ENCODE measurements around the gene NSG1.

The NSG1 gene

DNA sequence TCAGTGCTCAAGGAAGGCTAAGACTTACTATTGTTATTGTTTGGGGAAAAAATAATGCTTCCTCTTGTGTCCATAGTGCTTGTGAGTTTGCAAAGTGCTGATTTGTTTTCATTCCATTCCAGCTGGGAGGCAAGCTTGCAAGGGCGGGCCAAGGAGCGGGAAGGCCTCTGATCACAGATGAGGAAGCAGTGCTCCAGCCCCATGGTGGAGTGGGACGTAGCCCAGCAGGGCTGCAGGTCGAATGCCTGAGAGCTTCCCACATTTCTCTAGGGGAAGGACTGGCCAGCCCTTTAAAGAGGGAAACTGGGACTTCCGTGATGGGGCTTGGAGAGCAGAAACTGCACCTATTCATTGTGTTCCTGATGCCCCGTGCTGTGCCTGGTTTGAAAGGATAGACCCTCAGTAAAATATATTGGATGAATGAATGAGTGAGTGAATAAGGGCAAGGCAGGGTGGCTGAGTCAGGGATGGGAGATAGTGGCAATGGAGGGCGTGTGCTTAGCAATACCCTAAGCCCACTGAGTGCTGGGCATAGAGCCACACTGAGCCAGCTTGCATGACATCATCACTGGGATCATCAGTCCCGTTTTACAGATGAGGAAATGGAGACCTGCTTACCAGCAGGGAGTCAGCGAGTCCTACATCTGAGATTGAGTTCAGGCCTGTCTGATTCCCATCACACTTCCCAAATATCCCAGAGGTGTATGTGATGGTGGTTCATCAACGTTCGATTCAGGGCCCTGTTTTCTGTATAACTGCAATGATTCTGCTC is 17.9 kb upstream of the NSG1 start:
- in situ Hi-C loops (cut with MboI; ENCODE audit: low sequenced_read_pairs), result no loop called here

DNA sequence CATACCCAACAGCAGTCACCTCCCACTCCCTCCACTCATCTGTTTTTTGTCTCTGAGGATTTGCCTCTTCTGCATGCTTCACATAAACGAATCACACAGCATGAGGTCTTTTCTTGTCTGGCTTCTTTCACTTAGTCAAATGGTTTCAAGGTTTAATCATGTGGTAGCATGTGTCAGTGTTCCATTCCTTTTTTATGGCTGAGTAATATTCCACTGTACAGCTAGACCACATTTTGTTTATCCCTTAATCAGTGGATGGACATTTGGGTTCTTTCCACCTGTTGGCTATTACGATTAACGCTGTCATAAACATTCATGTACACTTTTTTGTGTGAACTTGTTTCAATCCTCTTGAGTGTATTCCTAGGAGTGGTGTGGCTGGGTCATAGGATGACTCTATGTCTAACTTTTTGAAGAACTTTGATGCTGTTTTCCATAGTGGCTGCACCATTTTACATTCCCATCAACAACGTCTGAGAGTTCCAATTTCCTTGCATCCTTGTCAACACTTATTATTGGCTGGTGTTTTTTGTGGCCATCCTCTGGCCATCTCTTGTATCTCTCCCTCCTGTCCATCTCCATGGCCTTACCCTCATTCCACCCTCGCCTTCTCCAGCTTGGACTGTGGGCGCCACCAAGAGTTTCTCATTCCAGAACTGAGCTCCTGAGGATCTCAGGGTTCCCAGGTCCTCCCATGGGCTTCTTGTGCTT is 12.4 kb upstream of the NSG1 start:
- in situ Hi-C loops (cut with MboI; ENCODE audit: low sequenced_read_pairs), result no loop called here

DNA sequence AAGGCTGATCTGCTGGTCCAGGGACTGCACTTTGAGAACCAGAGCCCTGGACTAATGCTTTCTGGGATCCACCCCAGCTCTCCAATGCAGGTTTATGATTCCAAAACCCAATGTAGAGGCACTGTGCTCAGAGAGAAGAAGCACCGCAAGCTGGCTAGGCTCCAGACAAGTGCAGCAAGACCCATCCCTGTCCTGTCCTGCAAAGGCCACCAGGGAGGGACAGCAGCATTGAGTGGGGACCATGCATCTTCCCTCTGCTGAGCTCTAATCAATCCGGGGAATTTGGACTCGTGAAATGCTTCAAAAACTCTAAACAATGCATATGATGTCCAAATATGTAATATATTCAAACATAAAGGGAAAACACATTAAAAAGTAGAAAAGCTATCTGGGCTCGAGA is 10.8 kb upstream of the NSG1 start:
- in situ Hi-C loops (cut with MboI; ENCODE audit: low sequenced_read_pairs), result no loop called here

DNA sequence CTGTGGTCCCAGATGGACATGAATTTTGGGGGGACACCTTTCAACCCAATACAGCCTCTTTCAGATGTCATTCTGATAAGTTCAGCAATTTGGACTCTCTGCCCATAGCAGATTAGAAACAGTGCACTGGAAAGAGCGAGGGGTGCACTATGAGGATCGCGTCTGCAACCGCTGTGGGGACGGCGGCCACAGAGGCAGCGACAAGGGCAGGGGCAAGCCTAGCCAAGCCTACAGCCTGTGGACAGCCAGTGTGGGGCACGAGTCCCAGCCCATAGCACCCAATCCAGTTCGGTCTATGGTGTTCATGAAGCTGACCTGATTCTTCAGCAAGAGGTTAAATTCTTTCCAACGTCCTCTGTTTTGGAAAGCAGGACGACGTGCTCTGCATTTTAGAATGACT is 9.7 kb upstream of the NSG1 start:
- in situ Hi-C loops (cut with MboI; ENCODE audit: low sequenced_read_pairs), result no loop called here

DNA sequence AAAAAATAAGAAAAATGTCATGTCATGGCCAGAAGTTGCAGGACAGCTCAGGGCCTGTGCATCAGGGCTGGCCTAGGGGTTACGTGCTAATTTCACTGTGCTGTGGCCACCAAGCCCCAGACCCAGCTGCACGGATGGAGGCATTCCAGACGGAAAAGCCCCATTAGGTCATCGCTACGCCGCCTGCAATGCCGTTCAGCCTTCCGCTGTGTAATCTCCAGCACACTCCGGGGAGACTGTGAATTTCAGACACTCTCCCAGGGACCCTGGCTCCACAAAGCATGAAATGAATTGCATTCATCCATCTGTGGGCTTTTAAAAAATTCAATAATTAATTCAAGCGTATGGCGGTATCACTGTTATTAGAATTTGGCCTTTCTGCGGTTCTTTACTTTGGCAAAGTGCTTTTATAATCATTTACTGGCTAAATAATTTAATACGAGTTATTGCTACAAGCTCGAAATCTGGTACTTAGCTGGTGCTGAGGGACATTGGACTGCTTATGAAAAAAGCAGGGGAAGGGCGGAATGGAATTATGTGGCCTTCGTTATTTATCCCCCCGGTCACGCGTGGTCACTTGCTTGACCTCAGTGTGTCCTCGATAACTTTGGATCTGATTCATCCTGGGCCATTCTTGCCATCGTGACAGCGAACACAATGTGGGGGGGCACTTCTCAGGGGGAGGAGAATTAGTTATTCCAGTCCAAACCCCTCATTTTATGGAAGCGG is 9.0 kb upstream of the NSG1 start:
- in situ Hi-C loops (cut with MboI; ENCODE audit: low sequenced_read_pairs), result no loop called here

DNA sequence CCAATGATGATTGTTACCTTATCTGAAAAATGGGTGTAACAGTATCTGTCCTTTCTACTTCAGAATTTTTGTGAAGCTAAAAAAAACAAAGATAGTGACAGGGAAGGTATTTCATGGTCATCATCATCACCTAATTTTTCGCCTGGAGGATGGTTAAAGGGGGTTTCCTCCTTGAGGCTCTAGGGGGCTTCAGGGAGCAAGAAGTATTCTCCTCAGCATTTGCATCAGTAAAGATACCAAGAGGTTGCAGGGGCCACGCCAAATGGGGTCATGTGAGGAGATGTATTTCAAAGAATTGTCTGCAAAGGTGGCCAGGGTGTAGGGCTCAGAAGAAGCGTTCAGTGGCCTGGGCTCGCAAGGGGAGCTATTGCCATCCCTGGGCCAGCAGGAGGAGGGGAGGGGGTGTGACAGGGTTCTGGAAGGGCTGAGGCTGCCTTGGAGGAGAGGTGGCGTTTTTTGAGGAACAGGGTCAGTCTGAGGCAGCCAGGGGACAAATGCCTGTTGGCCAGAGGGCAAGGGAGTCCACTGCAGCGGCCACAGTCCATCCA is 7.3 kb upstream of the NSG1 start:
- in situ Hi-C loops (cut with MboI; ENCODE audit: low sequenced_read_pairs), result no loop called here

DNA sequence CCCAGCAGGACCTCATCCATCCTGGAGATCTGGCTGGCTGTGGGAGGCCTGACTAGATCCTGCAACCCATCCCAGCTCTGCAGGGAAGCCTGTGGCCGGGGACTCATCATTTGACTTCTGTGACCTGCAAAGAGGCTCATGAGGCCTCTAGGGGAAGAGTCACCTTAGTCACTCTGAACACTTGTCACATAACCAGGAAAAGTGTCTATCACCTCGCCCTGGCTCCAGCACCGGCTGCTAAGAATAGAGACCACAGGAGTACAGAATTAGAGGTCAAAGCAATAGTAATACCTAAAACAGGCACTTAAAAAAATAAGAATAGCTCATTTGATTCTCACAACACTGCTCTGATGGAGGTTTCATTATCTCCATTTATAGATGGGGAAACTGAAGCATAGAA is 3.8 kb upstream of the NSG1 start:
- in situ Hi-C loops (cut with MboI; ENCODE audit: low sequenced_read_pairs), result no loop called here

DNA sequence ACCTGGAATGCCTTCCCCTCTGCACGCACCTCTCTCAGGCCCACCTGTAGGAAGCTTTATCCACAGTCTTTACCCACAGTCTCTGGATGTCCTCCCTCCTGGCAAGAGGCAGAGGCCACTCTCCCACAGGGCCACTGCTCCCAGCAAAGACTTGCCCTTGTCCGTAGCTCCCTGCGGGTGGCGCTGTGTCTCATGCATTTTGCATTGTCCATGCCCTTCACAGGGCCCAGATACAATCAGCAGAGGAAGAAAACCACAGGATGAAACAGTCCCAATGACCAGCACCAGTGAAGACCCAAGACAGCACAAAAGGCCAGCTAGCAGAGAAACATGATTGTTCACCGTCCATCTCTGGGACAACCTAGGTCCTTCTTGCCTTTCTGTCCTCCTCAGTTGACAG is 2.1 kb upstream of the NSG1 start:
- in situ Hi-C loops (cut with MboI; ENCODE audit: low sequenced_read_pairs), result no loop called here

DNA sequence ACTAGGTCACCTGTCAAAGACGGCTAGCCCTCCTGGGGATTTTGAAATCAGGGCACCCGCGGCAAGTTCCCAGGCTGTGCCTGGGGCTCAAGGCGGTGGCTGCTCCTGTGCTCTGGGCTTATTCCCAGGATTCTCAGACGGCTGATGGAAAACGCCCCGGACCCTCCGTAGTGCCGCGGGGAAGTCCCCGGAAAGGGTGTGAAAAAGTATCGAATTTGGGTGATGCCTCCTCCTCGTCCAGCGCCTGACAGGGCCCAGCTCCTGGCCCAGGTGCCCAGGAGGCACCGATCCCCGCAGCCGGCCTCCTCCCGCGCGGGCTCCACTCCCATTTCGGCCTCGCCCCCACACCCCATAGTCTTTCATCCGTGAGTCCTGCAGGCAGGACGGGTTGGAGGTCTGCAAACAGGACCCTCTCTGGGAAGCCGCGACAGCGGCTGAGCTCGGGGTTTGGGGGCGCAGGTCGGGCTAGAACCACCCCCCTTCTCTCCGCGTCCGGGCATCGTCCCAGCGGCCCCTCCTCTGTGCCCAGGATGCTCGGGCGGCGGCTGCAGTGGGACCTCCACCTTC is 1.1 kb upstream of the NSG1 start:
- in situ Hi-C loops (cut with MboI; ENCODE audit: low sequenced_read_pairs), result no loop called here

DNA sequence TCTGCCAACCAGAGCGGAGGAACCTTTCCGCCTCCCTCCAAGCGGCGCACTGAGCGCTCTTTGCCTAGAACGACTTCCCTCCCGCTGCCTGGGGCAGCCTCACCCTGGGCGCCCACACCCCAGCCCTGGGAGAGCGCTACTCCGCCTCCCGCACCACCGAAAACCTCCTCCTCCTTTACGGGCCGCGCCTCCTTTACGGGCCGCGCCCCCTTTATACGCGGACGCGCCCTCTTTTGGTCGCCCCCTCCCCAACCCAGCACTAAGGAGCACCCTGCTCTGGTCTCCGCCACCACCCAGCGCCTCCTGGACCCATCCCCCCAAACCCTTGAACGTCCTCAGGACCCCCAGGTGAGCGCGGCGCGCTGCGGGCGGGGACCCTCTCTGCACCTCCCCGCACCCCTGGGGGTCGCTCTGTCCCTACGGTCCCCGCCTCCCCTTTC is 586 bp upstream of the NSG1 start:
- in situ Hi-C loops (cut with MboI; ENCODE audit: low sequenced_read_pairs), result no loop called here

DNA sequence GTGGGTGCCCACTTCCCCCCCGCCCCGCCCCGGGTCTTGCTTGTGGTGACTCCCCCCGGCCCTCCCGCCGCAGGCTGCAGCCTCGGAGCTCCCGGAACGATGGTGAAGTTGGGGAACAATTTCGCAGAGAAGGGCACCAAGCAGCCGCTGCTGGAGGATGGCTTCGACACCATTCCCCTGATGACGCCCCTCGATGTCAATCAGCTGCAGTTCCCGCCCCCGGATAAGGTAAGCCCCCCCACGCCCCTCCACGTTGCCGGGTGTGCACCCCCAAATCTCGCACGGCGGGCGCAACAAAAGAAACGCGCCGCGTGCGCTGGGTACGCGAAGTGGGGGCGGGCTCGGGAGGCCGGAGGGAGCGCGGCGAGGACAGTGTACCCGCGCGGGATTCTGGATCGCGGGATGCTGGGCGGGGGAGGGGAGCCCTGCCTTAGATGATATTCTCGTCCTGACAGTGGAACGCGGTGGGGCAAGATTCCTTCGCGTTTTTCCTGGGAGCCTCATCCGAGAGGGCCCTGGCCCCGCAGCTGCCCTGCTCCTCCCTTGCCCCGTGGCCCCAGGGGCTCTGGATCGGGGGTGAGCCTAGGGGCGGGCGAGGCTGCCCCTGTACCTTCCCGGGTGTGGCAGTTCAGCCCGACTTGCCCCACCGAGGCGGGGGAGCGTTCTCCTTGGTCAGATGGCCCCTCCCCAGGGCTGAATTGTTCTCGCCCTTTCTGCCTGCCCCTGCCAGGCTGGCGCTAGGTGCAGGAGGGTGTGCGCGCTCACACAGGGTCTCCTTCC is 819 bp downstream of the NSG1 start:
- in situ Hi-C loops (cut with MboI; ENCODE audit: low sequenced_read_pairs), result no loop called here

DNA sequence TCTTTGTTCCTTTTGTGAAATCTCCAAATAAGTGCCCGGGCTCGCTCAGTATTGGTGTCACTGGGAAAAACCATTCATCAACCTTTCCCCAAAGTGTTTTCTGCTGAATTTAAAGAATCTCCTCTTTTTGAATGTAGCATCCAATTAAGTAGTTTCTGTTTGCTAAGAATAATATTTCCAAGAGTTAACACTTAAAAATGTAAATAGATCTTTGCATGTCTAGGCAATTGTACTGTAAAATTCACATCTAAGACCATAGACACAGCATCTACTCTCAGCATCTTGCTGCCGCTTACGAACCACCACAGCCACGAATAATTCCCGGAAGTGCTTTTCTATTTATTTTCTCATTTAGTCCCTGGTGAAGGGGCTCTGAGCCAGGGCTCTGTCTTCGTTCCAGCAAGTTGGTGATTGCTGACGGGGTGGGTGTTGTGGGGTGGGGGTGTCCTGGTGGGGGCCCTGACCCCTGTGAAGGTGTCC is 1.4 kb downstream of the NSG1 start:
- in situ Hi-C loops (cut with MboI; ENCODE audit: low sequenced_read_pairs), result no loop called here

DNA sequence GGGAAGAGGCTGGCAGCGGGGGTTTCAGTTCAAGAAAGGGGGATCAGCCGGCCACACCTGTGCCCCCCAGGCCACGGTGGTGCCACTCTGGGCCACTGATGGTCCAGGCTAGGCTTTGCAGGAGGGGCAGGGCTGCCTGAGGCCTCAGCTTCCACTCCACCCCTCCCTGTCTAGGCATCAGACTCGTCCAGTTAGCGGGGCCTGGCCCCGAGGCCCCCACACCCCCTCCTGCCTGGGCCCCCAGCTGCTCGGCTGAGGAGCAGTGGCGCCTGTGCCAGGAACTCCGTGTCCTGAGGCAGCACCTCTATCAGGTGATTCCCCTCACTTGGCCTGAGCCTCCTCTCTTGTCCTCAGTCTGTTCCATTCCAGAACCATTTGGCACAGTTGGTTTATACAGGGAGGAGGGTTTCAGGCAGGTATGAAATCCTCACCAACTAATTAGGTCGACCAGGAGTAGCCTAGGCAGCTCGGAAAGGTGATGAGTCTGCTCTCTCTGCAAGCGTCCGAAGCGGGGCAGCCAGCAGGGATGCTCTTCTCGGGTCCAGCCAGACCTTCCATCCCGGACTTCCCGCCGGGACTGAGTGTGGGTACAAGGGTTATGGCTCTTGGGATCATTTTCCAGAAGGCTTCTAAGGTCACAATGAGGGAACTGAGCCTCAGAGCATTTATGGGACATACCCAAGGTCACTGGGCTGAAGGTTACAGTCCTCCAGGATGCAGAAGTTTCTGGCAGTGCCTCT is 2.1 kb downstream of the NSG1 start:
- in situ Hi-C loops (cut with MboI; ENCODE audit: low sequenced_read_pairs), result no loop called here

DNA sequence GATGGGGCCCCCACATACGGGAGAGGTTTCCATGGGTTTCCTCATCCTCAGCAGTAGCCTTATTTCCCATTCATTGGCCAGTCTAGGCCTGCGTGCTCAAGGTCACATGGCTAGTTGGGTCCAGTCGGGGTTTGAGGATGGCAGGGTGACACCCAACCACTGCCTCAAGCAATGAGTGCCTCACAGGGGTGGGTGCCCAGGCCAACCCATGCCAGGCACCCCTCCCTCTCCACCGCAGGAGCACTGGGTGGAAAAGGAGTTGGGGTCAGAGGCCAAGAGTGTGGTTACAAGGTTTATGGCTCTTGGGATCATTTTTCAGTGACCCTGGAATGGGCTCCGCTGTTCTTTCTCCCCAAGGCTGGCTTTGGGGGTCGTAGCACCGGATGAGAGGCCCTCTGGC is 3.1 kb downstream of the NSG1 start:
- in situ Hi-C loops (cut with MboI; ENCODE audit: low sequenced_read_pairs), result no loop called here

DNA sequence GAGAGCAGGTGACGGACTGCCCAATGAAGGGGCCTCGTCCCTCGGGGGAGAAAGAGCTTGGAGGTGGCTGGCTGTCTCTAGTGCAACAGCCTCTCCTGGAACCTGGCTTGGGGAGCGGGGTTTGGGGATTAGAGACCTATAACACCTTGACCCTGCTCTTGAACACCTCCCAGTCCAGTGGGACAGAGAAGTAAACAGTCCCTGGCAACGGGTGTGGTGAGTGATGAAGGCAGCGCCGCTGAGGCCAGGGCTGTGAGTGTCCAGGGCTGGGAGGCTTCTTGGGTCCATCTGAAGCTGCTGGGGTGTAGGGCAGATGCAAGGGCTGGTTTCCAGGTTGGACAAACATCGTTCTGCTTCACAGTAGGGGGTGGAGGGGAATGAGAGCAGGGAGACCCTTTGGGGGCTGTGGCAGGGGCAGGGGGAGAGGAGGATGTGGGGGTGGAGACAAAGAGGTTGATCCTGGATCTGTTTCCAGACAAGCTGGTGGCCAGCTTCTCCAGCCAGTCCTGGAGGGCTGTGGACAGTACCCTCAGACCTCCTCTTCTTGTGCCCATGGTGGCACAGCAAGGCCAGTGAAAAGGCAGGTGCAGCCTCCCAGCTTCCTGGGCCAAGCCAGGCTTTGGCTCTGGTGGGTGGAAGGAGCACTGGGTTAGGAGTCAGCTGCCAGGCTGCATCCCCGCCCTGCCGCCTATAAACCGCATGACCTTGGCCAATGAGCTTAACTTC is 3.8 kb downstream of the NSG1 start:
- in situ Hi-C loops (cut with MboI; ENCODE audit: low sequenced_read_pairs), result no loop called here

DNA sequence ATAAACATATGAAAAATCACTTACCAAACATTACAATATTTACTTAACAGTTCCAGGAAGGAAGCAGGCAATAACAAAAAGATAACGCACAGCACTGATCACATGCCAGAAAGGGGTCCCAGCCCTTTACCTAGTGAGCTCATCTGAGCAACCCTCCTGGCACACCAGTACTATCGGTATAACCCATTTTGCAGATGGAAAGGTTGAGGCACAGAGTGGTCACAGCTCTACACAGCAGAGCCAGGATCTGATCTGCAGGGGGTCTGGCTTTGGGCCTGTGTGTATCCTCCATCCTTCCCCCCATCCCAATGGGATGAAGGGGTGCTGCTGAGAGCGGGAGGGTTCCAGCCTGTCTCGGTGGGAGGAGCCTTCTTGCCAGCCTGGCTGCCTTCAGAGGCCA is 5.0 kb downstream of the NSG1 start:
- in situ Hi-C loops (cut with MboI; ENCODE audit: low sequenced_read_pairs), result no loop called here

DNA sequence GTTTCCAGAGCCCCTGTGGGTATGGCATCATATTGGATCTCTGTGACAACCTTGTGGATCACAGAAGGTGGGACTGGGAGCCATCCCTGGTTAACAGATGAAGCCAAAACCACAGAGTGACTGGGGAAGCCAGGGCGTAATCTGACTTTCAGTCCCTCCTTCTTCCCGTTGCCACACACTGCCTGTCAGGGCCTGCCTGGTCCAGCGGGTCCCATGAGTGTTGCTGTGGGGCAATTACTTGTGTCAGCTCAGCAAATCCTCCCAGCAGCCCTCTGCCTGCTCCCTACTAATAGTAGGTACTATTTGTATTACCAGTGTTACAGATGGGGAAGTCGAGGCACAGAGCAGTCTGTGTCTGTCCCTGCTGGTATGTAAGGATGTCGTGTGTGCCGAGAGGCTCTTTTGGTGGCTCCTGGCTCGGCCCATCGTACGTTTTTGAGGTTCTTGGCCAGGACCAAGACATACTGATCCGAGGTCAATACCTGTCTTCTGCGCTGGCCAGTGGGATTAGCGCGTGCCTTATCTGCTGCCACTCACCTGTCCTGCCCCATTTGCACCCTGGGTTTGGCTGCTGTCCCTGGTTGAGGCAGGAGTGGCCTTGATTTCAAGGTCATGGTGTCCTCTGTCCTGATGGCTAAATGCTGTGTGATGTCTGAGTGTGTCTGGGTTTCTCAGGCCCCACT is 5.7 kb downstream of the NSG1 start:
- in situ Hi-C loops (cut with MboI; ENCODE audit: low sequenced_read_pairs), result no loop called here

DNA sequence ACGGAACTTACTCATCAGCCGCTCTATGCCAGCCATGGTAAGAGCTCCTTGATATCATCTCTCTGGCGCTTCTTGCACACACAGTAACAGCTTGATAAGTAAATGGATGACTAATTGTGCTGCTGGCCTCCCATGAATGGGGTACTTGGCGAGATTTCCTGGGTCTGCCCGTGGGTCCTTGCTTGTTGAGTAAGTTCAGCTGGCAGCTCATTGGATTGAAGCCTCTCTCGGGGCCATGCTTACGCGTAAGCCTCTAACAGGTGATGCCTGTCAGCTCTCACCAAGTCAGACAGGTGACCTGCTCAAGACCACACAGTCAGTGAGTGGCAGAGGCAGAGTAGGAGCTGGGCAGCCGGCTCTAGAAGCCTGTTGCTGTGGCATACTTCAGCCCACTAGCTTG is 7.7 kb downstream of the NSG1 start:
- in situ Hi-C loops (cut with MboI; ENCODE audit: low sequenced_read_pairs), result no loop called here

DNA sequence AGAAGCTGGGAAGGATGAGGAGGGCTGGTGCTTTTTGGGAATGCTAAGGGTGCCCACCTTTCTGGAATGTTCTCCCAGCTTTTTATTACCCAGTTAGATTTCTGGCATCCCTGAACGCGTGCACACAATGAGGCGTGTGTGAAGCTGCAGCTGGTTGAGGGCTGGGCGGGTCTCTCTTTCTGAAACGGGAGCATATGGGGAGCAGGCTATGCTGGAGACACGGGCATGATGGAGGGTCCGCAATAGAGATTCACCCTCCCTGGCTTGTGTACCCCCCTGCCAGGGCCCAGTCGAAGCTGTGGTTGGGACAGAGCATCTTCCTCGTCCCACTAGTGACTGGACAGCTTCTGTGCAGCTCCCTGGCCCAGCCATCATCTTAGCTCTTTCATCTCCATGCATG is 8.5 kb downstream of the NSG1 start:
- in situ Hi-C loops (cut with MboI; ENCODE audit: low sequenced_read_pairs), result no loop called here

All from hTERT RPE-1 (cell line).